GM23248 (cell line): Measurements from ENCODE around the gene ASIC2.

ENCODE experiments used
- EZH2 ChIP-seq: fragments of 200-600 bp; sonication (generic); IDR thresholded peaks from 2 replicates; pipeline ENCODE4 v1.6.1; 2018; ENCODE audit warnings: antibody characterized with exemption, mild to moderate bottlenecking; ENCODE audit not compliant: insufficient read depth, poor library complexity, severe bottlenecking
- EZH2phosphoT487 ChIP-seq: fragments of 200-600 bp; sonication (generic); IDR thresholded peaks from 2 replicates; pipeline ENCODE4 v1.6.1; 2018; ENCODE audit warnings: antibody characterized with exemption, moderate library complexity, mild to moderate bottlenecking, low read depth; ENCODE audit not compliant: insufficient read depth

DNA sequence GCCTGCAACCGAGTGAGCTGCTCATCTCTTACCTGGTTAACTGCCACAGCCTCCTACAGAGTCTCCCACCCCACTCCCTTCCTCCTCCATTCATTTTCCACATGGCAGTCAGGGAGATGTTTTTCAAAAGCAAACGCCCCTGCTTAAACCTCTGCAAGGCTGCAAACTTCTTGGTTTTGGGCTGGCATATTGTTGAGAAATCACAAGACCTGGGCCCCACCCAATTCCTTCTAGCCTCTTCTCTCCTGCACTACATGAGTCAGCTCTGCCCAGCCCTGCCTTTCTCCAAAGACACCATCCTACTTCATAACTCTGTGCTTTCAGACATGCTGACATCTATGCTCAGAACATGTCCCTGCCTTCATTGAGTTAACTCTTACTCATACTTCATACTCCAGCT lies 165.4 kb downstream of the ASIC2 start:
- TF ChIP-seq EZH2: no peak
- no peak for TF ChIP-seq EZH2phosphoT487
